Measurements from ENCODE around the gene IFNG-AS1.

- TF ChIP-seq CTCF (conservative IDR thresholded peaks at IDR 0.05 in 1 of 2, IDR thresholded peaks at IDR 0.05 in 1 of 2; ENCODE audit: extremely low read depth in 1 of 2, insufficient read depth in 1 of 2, low read depth in 1 of 2, low read length in 2 of 2) (no peak), EZH2 (IDR thresholded peaks at IDR 0.05; ENCODE audit: borderline replicate concordance, low read length) (no peak)
Measured at GRCh38 chr12:68007033-68007432, 17.8 kb downstream of the IFNG-AS1 start.

All from mammary epithelial cell (primary cell).